ENCODE results near the gene REEP1.
"Not testable (repeated sequence)": the region's sequence is repeated elsewhere in the genome, so short reads cannot be mapped to it uniquely, and the experiment has no call there.

Gene REEP1

DNA sequence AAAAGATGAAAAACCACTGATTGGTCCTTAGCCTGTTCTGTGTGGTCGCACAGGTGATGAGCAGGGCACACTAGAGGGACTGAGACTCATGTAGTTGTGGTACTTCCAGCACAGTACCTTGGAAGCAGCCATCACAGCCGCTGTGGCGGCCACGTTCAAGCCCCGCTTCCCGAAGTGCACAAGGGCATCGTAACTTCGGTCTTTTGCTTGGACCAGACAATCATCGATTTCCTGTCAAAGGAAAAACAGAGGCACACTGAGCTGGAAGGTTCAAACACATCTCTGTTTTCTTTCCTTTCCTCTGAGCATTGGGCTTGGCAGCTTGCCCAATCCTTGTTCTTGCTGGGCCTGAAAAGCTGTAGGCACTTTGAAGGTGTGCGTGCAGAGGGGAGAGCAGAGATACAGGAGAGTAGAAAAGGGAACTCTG is 85.6 kb downstream of the REEP1 start:
- Histone ChIP-seq H3K4me3 (ENCODE audit: low read length) (no peak overlapping the region), H3K36me3 (ENCODE audit: insufficient read depth, low read length) (no peaks in the 10 kb centered on the region), H3K27me3 (ENCODE audit: control insufficient read depth, insufficient read depth, low read length) (peaks cover 46% of the 10 kb centered on the region), H3K4me1 (ENCODE audit: control insufficient read depth, insufficient read depth, low read length) (no peaks in the 10 kb centered on the region), H3K9ac (ENCODE audit: low read depth, low read length) (no peak overlapping the region), H3K4me2 (ENCODE audit: low read length) (no peak overlapping the region), H3K9me3 (replicated peaks; ENCODE audit: low read length) (no peaks in the 10 kb centered on the region)

DNA sequence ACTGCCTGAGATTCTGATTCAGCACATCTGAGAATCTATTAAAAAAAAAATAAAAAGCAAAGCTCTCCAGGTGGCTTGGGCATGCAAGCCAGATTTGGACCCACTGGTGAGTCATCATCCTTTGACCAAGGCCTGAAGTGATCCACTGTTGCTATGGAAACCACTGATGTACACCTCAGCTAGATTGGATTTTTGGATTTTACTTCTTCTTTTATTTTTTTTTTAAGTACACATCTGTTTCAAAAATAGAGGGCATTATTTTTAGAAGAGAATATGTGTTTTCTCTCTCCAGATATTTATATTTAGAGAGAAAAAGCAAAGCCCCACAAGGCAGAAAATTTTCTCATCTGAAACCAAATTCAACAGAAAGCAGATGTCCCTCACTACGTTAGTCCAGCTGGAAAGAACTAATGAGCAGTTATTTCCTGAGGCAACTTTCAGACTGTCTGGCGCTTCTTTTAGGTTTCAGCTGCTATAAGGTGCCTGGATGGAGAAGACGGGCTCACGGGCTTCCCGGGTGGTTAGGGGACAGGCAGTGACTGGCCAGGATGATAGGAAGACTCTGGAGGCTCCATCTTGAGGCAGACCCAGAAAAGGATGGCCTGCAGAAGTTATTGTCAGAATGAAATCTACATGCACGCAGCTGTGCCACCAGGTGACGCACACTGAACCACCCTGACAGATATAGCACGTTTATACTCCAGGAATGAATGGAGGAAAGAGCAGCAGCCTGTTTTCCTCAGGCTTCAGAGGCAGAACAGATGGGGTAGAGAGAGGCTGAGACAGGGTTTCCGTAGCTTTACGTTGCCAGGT is 87.6 kb downstream of the REEP1 start:
- H3K4me2 ChIP-seq (ENCODE audit: low read length): no peak overlapping the region
- H3K27me3 ChIP-seq (ENCODE audit: control insufficient read depth, insufficient read depth, low read length): peaks cover 36% of the 10 kb centered on the region
- no peaks in the 10 kb centered on the region for H3K4me1 ChIP-seq (ENCODE audit: control insufficient read depth, insufficient read depth, low read length)
- H3K4me3 ChIP-seq (ENCODE audit: low read length): no peak overlapping the region
- H3K9ac ChIP-seq (ENCODE audit: low read depth, low read length): no peak overlapping the region
- H3K9me3 ChIP-seq (replicated peaks; ENCODE audit: low read length): no peaks in the 10 kb centered on the region
- H3K36me3 ChIP-seq (ENCODE audit: insufficient read depth, low read length): no peaks in the 10 kb centered on the region

DNA sequence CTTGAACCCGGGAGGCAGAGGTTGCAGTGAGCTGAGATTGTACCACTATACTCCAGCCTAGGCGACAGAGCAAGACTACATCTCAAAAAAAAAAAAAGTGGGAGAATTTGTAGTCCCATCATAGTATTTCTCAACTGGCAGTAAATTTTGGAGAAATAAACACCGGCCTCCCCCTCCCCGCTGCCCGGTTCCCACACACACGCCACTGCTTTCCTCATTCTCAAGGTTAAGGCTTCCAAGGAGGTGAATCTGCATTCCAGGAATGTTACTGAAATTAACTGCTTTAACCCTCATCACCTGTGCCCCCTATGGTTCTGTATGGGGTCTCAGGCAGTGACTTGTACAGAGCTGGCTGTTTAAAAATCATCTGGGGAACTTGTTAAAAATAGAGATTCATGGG is 88.2 kb downstream of the REEP1 start:
- no peak overlapping the region for H3K4me2 ChIP-seq (ENCODE audit: low read length)
- no peak overlapping the region for H3K9ac ChIP-seq (ENCODE audit: low read depth, low read length)
- H3K4me1 ChIP-seq (ENCODE audit: control insufficient read depth, insufficient read depth, low read length): no peaks in the 10 kb centered on the region
- H3K27me3 ChIP-seq (ENCODE audit: control insufficient read depth, insufficient read depth, low read length): peaks cover 35% of the 10 kb centered on the region
- H3K9me3 ChIP-seq (replicated peaks; ENCODE audit: low read length): no peaks in the 10 kb centered on the region
- H3K36me3 ChIP-seq (ENCODE audit: insufficient read depth, low read length): no peaks in the 10 kb centered on the region
- no peak overlapping the region for H3K4me3 ChIP-seq (ENCODE audit: low read length)

DNA sequence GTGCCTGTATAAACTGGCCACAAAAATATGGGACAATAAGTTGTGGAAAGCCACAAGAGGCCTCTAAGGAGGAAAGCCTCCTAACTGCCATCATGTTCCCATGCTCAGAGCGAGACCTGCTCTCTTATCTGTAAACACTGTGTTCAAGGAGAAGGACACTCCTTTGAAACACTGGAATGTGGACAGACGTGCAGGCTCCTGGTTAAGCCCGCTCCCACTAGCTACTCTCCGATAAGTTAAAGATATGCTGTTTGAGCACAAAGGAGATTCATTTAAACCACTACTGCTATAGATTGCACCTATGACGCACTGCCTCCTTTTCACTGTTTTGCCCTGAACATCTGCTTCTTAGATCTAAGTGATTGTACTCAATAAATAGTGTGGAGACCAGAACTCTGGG is 92.2 kb downstream of the REEP1 start:
- not testable (repeated sequence) for H3K4me1 ChIP-seq (ENCODE audit: control insufficient read depth, insufficient read depth, low read length); H3K36me3 ChIP-seq (ENCODE audit: insufficient read depth, low read length); H3K9ac ChIP-seq (ENCODE audit: low read depth, low read length); H3K9me3 ChIP-seq (replicated peaks; ENCODE audit: low read length); H3K4me3 ChIP-seq (ENCODE audit: low read length); H3K4me2 ChIP-seq (ENCODE audit: low read length)
- peaks cover 39% of the 10 kb centered on the region for H3K27me3 ChIP-seq (ENCODE audit: control insufficient read depth, insufficient read depth, low read length)

DNA sequence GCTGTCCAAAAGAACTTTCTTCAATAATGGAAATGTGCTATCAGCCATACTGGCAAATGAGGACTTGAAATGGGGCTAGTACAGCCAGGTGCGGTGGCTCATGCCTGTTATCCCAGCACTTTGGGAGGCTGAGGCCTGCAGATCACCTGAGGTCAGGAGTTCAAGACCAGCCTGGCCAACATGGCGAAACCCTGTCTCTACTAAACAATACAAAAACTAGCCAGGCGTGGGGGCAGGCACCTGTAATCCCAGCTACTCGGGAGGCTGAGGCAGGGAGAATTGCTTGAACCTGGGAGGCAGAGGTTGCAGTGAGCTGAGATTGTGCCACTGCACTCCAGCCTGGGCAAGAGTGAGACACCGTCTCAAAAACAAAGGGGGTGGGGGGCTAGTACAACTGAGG is 92.6 kb downstream of the REEP1 start:
- not testable (repeated sequence) for H3K4me2 ChIP-seq (ENCODE audit: low read length); H3K9ac ChIP-seq (ENCODE audit: low read depth, low read length); H3K9me3 ChIP-seq (replicated peaks; ENCODE audit: low read length); H3K36me3 ChIP-seq (ENCODE audit: insufficient read depth, low read length); H3K4me3 ChIP-seq (ENCODE audit: low read length); H3K4me1 ChIP-seq (ENCODE audit: control insufficient read depth, insufficient read depth, low read length)
- H3K27me3 ChIP-seq (ENCODE audit: control insufficient read depth, insufficient read depth, low read length): peaks cover 39% of the 10 kb centered on the region

DNA sequence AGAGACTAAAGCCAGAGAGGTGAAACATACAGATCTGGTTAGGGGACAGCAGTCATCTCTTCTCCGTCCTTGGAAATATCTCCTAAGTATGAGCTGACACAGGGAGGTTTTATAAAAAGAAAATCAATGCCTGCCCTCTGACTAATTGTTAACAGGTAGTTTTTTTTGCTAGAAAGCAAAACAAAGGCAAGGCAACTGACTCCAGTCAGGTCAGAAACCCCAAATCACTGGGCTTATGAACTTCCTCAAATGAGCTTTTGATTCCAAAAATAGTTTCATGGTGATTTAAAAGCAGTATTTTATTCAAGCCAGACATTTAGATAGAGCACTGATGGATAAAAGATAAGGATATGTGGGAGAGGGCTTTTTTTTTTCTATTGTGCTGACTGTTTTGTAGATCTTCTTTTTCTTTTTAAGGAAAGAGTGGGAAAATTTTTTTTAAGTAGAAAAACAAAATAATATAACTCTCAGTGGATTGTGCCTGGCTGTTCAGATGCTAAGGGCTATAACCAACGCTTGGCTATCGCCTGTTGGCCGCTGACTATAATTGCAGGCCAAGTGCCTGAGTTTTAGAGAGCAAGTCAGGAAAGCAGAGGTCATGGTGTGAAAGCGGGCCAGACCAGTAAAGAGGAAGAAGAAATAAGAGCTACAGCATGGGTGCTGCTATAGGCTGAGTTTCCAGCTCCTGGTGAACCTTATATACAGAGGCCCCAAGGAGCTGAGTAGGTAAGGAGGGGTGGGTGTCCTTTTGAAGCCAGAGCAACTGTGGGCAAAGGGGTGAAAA is 93.3 kb downstream of the REEP1 start:
- Histone ChIP-seq H3K4me1 (ENCODE audit: control insufficient read depth, insufficient read depth, low read length) (no peaks in the 10 kb centered on the region), H3K9me3 (replicated peaks; ENCODE audit: low read length) (no peaks in the 10 kb centered on the region), H3K27me3 (ENCODE audit: control insufficient read depth, insufficient read depth, low read length) (peaks cover 40% of the 10 kb centered on the region)

DNA sequence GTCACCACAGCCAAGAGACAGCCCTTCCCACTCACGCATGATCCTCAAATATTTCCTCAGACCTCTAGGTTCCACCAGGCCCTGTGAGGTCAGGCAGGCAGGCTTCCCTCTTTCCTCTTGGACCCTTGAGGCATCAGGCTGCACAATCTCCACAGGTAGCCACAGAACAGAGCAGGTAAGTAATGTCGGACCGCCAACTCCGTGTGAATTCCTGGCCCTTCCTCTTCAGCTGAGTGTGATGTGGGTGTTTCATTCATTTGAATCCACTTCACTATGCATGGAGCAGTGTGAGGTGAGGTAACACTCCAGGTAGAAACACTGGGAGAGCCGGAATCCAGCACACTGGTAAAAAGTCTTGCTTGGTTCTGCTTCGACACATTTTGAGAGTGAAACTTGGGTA is 94.2 kb downstream of the REEP1 start:
- peaks cover 45% of the 10 kb centered on the region for H3K27me3 ChIP-seq (ENCODE audit: control insufficient read depth, insufficient read depth, low read length)
- H3K9ac ChIP-seq (ENCODE audit: low read depth, low read length): no peak overlapping the region
- no peak overlapping the region for H3K4me2 ChIP-seq (ENCODE audit: low read length)
- no peaks in the 10 kb centered on the region for H3K4me1 ChIP-seq (ENCODE audit: control insufficient read depth, insufficient read depth, low read length)
- H3K4me3 ChIP-seq (ENCODE audit: low read length): no peak overlapping the region
- no peaks in the 10 kb centered on the region for H3K36me3 ChIP-seq (ENCODE audit: insufficient read depth, low read length)
- H3K9me3 ChIP-seq (replicated peaks; ENCODE audit: low read length): no peaks in the 10 kb centered on the region

More for the DNA sequence above, 93.3 kb downstream of the REEP1 start:
- Histone ChIP-seq H3K4me3 (ENCODE audit: low read length) (no peak overlapping the region), H3K4me2 (ENCODE audit: low read length) (no peak overlapping the region), H3K9ac (ENCODE audit: low read depth, low read length) (no peak overlapping the region), H3K36me3 (ENCODE audit: insufficient read depth, low read length) (no peaks in the 10 kb centered on the region)

DNA sequence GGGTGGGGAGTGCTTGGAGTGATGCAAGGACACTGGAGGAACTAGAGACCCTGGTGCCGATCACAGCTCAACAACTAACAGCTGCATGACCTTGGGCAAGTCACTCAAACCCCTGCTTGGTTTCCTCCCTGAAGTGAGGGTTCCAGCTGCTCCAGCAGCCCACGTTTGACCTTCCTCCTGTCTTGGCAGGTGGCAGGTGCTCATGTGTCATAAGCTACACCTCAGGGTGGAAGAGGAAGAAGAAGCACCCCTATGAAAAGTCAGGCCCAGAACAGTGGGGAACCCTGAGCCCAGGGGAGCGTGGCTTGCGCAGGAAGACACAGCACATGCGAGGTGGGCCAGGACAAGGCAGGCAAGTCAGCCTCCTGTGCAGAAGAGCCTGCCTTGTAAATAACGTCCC is 95.8 kb downstream of the REEP1 start:
- no peak overlapping the region for H3K4me3 ChIP-seq (ENCODE audit: low read length)
- no peak overlapping the region for H3K9ac ChIP-seq (ENCODE audit: low read depth, low read length)
- H3K36me3 ChIP-seq (ENCODE audit: insufficient read depth, low read length): no peaks in the 10 kb centered on the region
- H3K27me3 ChIP-seq (ENCODE audit: control insufficient read depth, insufficient read depth, low read length): peaks cover 47% of the 10 kb centered on the region
- no peaks in the 10 kb centered on the region for H3K9me3 ChIP-seq (replicated peaks; ENCODE audit: low read length)
- no peak overlapping the region for H3K4me2 ChIP-seq (ENCODE audit: low read length)
- no peaks in the 10 kb centered on the region for H3K4me1 ChIP-seq (ENCODE audit: control insufficient read depth, insufficient read depth, low read length)

DNA sequence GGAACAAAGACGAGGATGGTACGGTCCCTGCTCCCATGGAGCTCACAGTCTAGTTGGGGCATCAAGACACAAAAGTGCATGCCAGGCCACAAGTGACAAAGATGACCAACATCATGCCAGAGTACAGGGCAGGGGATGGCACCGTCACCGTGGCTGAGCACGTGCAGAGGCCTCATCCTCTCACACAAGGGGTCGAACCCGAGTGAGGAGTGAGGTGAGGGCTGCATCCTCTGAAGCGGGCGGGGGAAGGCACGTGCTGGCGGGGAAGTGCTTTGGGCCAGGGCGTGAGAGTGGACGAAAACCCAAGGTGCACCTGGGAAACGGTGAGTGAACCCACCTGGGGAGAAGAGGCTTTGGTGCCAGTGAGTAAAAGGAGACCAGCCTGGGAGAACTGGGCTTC is 97.2 kb downstream of the REEP1 start:
- Histone ChIP-seq H3K9ac (ENCODE audit: low read depth, low read length) (no peak overlapping the region), H3K4me1 (ENCODE audit: control insufficient read depth, insufficient read depth, low read length) (no peaks in the 10 kb centered on the region), H3K9me3 (replicated peaks; ENCODE audit: low read length) (no peaks in the 10 kb centered on the region)

DNA sequence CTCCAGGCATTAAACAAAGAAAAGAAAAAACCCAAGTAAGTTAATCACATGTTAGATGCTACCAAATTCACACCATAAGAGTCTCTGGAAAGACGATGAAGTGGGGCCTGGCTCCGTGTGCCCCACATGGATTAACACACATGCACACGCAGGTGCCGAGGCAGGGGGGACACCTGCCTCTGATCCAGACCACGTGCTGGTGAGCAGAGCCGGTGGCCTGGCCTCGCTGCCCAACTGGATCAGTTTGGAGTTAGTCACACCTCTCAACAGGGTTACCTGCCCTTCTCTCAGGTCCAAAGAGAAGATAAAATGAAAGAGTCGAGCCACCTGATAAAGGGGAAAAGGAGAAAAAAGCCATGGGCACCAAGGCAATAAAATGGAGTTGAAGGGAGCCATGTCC is 97.7 kb downstream of the REEP1 start:
- Histone ChIP-seq H3K27me3 (ENCODE audit: control insufficient read depth, insufficient read depth, low read length) (peaks cover 55% of the 10 kb centered on the region), H3K4me3 (ENCODE audit: low read length) (no peak overlapping the region), H3K9ac (ENCODE audit: low read depth, low read length) (no peak overlapping the region), H3K4me2 (ENCODE audit: low read length) (no peak overlapping the region), H3K9me3 (replicated peaks; ENCODE audit: low read length) (no peaks in the 10 kb centered on the region), H3K36me3 (ENCODE audit: insufficient read depth, low read length) (no peaks in the 10 kb centered on the region), H3K4me1 (ENCODE audit: control insufficient read depth, insufficient read depth, low read length) (no peaks in the 10 kb centered on the region)

More for the DNA sequence above, 97.2 kb downstream of the REEP1 start:
- Histone ChIP-seq H3K27me3 (ENCODE audit: control insufficient read depth, insufficient read depth, low read length) (peaks cover 50% of the 10 kb centered on the region), H3K36me3 (ENCODE audit: insufficient read depth, low read length) (no peaks in the 10 kb centered on the region), H3K4me2 (ENCODE audit: low read length) (no peak overlapping the region), H3K4me3 (ENCODE audit: low read length) (no peak overlapping the region)

DNA sequence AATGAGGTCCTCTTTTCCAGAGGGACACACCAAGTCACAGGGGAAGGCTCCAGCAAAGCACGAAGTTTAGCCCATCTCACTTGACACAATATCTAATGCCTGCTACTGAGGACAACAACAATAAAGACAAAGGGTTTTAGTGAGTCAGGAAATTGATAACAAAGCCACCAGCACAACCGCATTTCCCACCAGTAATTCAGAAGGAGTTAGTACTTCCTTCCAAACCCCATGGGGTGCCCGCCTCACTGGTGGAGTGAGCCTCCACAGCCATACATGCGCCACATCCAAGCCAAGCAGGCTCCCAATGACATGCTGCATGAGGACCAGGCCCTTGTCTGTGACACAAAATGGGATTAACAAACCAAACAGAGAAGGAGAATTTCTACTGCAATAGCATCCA is 98.1 kb downstream of the REEP1 start:
- Histone ChIP-seq H3K4me1 (ENCODE audit: control insufficient read depth, insufficient read depth, low read length) (no peaks in the 10 kb centered on the region), H3K27me3 (ENCODE audit: control insufficient read depth, insufficient read depth, low read length) (peaks cover 54% of the 10 kb centered on the region), H3K4me3 (ENCODE audit: low read length) (no peak overlapping the region), H3K9me3 (replicated peaks; ENCODE audit: low read length) (no peaks in the 10 kb centered on the region), H3K4me2 (ENCODE audit: low read length) (no peak overlapping the region), H3K9ac (ENCODE audit: low read depth, low read length) (no peak overlapping the region), H3K36me3 (ENCODE audit: insufficient read depth, low read length) (no peaks in the 10 kb centered on the region)

DNA sequence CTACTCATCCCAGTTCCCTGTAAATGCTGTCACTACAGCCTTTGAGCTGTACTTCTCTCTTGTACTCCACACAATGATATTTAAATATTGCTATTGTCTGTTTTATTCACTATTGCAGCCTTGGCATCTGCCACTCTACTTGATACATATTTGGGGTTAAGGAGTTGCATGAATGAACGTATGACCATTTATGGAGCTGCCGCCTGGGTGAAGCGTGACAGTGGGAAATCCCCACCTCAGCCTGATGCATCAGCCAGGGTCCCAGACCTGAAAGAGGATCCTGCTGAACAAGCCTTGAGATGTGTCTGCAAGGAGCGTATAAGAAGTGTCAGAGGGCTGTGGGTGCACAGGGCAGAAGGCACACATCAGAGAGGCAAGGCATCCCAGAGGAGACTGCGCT is 99.1 kb downstream of the REEP1 start:
- Histone ChIP-seq H3K27me3 (ENCODE audit: control insufficient read depth, insufficient read depth, low read length) (peaks cover 56% of the 10 kb centered on the region), H3K36me3 (ENCODE audit: insufficient read depth, low read length) (no peaks in the 10 kb centered on the region), H3K9me3 (replicated peaks; ENCODE audit: low read length) (no peaks in the 10 kb centered on the region), H3K4me1 (ENCODE audit: control insufficient read depth, insufficient read depth, low read length) (no peaks in the 10 kb centered on the region), H3K9ac (ENCODE audit: low read depth, low read length) (no peak overlapping the region), H3K4me2 (ENCODE audit: low read length) (no peak overlapping the region), H3K4me3 (ENCODE audit: low read length) (no peak overlapping the region)
